ENCODE data around the gene TAS2R16.

The TAS2R16 gene

DNA sequence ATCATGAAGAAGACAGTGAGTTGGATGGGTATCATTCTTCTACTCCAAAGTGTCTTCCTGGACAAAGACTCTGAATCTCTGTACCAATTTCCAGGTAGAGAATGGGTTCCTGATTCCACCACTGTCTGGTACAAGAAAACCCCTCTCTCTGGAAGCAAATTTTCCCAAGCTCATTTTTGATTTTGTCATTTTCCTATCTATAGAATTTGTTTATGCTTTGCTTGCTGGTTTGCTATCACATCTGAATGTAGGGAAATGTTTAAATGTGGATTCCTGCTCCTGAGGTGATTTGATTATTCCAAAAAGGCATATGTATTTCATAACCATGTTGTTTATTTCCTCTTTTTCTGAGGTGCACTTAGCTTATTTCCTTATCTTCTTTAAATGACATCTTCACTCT, at the start of gene TAS2R16:
TSS of gene TAS2R16 (minus strand) at position 101 of the 400 bp plus-strand sequence. CDS start at position 35, 66 bp downstream.
- DNase-seq (ENCODE audit: low read depth) = no peak

DNA sequence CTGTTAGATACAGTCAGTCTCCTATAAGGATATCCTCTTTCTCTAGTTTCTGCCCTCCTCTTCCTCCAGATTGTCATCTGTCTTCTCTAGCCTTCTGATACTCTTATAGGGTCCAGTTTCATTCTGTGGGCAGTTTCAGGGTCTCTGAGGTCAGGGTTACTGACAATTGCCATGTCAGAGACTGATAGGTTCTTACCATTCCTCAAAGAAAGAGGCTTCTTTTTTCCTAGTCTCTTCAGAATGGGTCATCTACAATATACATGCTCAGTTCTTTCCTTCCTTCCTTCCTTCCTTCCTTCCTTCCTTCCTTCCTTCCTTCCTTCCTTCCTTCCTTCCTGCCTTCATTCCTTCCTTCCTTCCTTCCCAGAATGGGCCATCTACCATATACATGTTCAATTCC, 48.1 kb upstream of the TAS2R16 start:
- DNase-seq (ENCODE audit: low read depth) = no peak

DNA sequence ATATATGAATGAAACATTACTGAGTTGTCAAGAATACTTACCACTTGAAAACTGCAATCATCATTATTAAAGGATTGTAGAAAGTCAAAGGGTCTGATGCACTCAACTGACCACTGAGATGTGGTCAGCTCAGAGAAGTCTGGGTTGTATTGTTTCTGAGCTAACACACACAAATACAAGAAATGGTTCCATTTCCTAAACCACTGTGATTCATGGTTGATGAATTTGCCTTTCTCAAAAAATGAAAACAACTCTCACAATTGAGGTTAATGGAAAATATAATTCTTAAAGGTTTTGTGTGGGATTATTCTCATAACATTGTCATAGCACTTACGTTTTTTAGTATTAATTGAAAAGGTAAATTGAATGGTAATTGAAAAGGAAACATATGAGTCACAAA, 45.6 kb upstream of the TAS2R16 start:
- DNase-seq (ENCODE audit: low read depth) = no peak

DNA sequence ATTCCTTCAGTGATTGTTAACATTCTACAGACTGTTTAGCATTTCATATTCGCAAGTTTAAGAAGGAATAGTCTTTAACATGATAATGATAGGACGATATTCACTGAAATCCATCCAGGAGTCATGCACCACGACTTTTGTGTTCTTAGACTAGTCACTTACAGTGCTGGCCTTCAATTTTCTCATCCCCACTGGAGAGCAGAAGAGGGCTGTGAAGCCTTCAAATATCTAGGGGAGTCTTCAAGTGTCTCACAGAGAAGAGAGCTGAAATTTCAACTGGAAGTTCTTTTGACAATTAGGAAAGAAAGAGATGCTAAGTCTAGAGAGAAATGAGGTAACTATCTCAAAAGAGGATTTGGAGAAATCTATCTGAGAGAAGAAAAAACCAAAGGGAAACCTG, 43.8 kb upstream of the TAS2R16 start:
- no peak for DNase-seq (ENCODE audit: low read depth)

- DNase-seq (ENCODE audit: low read depth) = no peak
Measured at GRCh38 chr7:123034106-123034505, 38.6 kb upstream of the TAS2R16 start.

DNA sequence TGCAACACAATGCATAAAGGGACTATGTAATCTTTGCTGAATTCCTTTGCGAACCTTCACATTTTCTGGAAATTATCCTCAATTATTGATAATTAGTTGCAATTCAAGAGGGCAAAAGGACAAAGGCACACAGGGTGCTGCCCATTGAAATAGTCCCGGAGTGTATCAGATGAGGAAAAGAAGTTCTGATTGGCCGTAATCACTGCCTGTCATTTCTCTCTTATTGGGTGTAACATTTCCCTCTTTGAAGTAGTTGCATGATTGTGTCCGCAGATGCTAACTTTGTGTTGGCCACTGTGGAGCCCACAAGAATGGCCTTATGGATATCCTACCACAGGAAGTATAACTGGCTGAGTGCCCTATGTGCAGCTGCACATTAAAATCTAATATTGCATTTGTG, 35.1 kb upstream of the TAS2R16 start:
- DNase-seq (ENCODE audit: low read depth) = no peak

GRCh38 chr7:123028339-123028738, 32.8 kb upstream of the TAS2R16 start:
- no peak for DNase-seq (ENCODE audit: low read depth)

- no peak for DNase-seq (ENCODE audit: low read depth)
Measured at GRCh38 chr7:123026251-123026650, 30.8 kb upstream of the TAS2R16 start.

DNA sequence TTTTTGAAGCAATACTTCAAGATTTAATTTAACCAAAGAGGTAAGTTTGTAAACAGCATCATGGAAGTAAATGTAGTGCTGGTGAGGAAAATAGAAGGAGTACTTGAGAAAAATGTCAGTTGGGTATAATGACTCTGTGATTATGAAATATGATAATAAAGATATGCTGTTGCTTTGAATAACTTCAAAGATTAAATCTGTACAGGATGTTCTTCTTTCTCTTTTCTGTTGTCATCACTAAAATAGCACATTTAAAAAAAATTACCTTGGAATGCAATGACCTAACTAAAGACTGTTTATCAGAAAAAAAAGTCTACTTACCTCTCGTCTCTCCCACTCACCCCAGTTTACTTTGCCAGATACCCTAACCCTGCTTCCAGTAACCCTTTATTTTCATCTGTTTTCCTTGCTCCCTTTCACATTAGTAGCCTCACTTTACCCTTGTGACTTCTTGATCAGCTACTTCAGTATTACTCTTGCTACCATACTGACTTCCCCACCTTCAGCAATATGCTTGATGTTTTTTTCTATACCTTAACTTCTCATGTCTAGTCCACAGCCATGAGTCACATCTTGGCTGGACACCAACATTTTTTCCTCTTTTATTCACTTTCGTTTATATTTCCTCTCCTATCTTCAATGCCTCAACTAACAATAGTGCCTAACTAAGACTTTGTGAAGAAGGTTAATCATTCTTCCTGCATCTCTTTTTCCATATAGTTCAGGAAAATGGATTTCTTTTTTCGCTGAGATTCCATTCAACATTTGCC, 29.7 kb upstream of the TAS2R16 start:
- DNase-seq (ENCODE audit: low read depth) = no peak

- DNase-seq (ENCODE audit: low read depth) = no peak
Measured at GRCh38 chr7:123023126-123023525, 27.6 kb upstream of the TAS2R16 start.

DNA sequence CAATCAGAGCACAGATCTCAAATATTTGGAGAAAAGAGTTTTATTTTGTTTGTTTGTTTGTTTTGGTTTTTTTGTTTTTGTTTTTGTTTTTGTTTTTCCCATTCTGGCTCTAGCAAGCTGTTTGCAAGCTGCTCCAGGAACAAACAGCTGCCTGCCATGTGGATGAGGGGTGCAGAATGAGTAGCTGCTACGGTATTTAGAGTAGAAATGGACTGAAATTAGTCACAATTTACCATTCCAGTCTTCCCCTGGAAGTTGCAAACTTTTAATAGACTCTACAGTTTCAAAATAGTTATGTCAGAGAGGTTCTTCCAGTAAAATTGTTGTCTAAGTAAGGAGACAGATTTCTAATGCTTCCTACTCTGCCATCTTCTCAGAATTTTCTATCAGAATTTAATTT, 27.1 kb upstream of the TAS2R16 start:
- no peak for DNase-seq (ENCODE audit: low read depth)

DNA sequence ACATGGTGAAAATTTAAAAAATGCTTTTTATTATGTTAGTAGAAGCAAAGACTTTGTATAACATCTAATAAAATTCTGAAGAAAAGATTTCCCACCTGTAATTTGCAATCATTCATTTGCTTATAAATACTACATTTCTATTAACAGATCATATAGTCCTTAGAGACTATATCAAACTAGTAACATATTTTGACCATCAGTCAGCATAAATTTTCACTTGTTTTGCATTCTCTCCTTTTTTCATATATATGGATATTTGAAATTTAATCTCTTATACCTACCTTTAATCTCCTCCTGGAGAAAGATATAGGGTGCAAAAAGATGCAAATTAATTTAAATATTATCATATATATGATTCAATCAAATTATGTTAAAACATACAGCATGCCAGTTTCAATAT, 16.9 kb upstream of the TAS2R16 start:
- DNase-seq (ENCODE audit: low read depth) = no peak

- DNase-seq (ENCODE audit: low read depth) = no peak
Measured at GRCh38 chr7:123011766-123012369, 16.4 kb upstream of the TAS2R16 start.

- no peak for DNase-seq (ENCODE audit: low read depth)
Measured at GRCh38 chr7:123004931-123005330, 9.4 kb upstream of the TAS2R16 start.

DNA sequence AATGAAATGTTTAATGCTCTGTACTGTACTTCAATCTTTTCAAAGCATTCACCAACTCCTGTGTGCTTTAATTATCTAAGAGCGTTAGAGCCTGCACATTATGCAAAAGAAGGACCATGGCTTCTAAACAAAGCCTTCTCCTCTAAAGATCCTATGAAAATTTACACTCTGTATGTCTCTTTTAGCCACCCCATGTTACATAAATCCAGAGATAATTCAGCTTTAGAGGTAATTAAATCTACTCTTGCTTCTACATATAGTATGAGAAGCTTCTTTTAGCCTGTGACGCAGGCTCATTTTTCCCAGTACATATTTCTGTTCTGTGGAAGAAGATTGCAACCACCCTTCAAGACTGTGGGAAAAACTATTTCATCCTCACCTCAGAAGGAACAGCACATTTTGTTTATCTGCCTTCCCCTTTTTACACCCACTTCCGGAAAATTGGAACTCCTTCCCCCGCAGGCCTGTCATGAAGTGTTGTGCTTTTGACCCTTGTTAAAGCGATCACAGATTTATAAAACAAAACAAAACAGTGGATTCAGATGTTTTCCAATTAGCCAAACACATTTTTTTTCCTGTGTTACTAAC, 8.1 kb upstream of the TAS2R16 start:
- DNase-seq (ENCODE audit: low read depth) = no peak

DNA sequence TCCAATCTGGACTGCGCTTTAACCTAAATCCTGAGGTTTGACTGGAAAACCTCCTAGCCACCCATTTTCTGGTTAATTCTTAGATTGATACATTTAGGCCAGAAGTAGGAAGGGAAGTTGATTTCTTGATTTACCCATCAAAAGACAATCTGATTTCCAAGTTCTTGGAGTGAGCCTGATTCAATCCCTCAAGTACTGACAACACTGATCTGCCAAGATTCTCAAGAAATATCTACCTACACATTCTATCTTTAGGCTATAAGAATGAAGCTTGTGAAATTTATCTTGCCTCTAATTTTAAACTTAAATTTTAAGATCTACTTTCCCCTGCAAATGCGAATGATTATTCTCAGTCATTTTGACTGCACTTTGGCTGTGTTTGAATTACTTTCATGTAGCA, 5.9 kb downstream of the TAS2R16 start:
- no peak for DNase-seq (ENCODE audit: low read depth)

DNA sequence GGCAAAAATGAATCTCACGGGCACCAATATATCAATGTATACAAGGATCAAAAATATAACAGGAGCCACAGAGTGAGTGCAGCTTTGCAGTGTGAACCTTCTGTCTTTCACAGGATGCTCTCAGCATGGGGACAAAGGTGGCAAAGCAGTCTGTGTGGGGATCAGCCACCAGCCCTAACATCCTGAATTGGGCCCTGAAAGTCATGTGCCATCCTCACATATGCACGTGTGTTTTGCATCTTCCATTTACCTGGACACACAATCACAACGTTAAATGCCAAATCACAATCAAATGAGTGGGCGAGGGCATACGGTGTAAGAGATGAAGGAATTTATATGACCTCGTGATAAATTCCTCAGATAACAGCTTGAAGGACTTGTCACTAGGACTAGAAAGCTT, 6.5 kb downstream of the TAS2R16 start:
- DNase-seq (ENCODE audit: low read depth) = no peak

DNA sequence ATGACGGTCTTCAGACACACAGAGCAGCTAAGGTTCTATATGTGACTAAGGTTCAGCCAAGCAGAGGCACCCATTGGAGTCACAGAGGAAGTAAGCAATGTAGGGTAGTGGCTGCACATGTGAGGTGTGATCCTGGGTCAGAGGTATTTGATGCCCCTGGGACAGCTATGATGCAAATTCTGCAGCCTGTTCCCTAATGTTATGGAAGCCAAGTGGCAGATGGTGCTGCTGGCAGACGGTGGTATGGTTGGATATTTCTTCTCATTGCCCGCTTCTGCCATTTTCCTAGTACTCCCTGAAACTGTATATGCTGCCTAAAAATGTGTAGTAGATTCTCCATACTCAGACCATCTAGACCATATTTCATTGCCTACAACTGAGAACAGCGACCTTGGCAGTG, 7.2 kb downstream of the TAS2R16 start:
- DNase-seq (ENCODE audit: low read depth) = no peak

GRCh38 chr7:122987463-122987862, 8.0 kb downstream of the TAS2R16 start:
- no peak for DNase-seq (ENCODE audit: low read depth)

GRCh38 chr7:122984021-122984420, 11.5 kb downstream of the TAS2R16 start:
- no peak for DNase-seq (ENCODE audit: low read depth)

DNA sequence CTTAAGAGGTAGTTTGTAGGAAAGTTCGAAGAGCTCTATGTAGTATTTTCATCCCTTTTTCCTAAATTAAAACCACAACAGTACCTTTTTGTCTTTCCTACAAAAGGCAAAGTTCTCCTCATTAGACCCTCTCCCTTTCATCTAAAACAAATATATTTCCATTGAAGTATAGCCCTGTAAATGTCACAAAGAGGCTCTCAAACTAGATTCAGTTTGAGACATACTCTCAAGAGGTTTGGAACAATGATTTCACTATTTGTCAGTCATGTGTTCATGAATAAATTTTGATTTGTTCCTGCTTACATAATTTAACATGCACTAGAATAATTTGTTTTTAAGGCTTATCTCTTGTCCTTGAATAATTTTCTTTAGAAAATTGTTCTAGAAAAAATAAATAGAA, 12.2 kb downstream of the TAS2R16 start:
- DNase-seq (ENCODE audit: low read depth) = no peak

DNA sequence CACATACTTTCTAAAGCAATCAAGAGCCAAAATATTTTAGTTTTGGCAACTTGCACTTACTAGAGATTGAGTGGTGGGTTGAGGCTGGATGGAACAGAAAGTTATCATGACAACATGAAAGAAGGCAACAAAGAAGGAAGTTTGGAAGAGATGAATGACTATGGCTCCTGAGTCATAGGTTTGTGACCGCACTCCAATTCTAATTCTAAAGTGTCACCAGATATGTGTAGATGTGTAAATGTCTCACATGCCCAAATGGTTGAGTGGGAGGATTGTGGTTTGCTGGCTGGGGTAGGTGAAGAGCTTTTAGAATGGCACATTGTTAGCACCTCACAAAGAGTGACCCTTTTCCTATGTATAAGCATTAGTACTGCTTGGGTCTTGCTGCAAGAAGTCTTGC, 20.2 kb downstream of the TAS2R16 start:
- DNase-seq (ENCODE audit: low read depth) = no peak

DNA sequence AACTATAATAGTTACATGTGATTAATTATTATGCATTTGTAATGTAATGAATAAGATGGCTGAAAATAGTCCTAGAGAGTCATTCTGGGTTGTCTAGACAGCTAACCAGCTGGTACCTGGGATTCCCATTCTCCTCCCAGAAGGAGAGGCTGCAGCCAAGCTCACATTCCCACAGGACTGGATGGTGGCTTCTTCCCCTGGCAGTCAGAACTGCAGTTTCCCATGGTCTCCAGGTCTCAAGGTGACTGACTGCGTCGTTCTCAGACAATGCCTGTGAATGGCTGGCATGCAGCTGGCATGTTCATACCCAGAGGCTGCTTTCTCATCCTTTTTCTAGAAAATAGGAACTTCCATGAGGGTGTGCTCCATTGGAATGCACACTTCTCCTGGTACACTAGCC, 21.3 kb downstream of the TAS2R16 start:
- no peak for DNase-seq (ENCODE audit: low read depth)

DNA sequence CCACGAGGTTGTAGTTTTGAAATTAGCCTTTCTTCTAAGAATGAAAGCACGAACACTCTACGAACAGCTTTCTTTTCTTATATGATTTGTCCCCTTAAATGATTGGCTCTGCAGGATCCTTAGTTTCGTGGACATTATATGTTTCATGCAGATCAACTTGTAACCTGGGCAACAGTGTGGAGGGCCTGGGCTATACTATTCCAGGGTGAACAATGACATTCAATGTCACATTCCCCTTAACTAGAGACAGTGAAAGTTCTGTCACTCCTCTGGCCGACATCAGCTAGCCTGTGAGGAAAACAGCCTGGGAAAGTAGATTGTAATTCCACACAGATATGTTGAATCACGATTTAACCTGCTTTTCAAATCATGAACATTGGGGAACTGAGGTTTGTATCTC, 23.4 kb downstream of the TAS2R16 start:
- DNase-seq (ENCODE audit: low read depth) = no peak

All from stimulated activated CD8-positive, alpha-beta memory T cell treated with anti-CD3 and anti-CD28 coated beads, Interleukin-15, amount 100 ng/mL, for 24 hours (primary cell).